HG02885 (cell line): ENCODE data around the gene CREB3L4.
"Not testable (repeated sequence)": the region's sequence is repeated elsewhere in the genome, so short reads cannot be mapped to it uniquely, and the experiment has no call there.

Experiments
- ATAC-seq: cut with Tn5 transposase; IDR thresholded peaks from one replicate; pipeline ENCODE4 v1.9.1; 2021; ENCODE audit warnings: mild to moderate bottlenecking; ENCODE audit not compliant: unreplicated experiment, poor library complexity

CREB3L4 gene

DNA sequence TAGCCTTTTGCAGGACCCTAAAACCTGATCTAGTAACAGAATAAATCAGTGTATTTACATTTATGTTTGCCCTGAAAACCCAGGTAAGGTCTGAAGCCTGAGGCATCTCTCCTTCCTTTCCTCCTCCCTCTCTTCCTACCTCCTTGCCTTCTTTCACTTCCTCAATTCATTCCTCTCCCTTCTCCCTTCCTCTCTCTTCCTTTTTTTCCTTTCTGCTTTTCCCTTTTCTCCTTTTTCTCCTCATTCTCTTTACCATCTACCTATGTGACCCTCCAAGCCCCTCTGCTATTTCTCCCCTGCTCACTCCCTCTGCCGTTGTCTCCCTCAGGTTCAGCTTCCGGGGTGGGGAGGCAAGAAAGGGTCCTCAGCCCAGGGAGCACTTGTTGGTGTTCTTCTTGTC is 14.0 kb downstream of the CREB3L4 start:
- not testable (repeated sequence) for ATAC-seq

DNA sequence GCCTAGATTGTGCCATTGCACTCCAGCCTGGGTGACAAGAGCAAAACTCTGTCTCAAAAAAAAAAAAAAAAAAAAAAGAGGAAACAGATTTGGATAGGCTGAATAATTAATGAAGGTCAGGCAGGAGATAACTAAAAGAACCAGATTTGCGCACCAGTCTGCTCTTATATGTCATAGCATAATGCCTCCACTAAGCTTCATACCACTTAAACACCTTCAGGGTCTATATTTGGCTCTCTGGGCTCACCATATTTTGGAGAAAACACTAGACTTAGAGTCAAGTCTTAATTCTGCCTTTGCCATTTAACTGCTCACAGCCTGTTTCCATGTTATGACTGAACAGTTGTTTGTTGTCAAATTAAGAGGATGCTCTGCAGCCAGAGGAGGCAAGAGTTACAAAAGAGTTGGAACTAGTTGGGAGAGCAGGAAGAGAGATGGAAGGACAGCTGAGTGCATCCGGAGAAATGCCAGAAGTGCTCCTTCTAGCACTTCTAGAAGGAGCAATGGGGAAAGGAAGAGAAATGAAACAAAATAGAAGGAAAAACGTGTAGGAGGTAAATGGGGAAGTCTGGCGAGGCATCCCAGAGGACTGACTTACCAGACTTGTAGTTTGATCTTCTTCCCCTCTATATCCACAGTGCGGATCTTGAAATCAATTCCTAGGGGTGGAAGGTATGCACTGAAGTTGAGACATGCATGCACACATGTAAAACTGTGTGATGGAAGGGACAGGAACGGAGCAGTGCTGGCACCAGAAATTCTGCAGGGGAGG is 16.6 kb downstream of the CREB3L4 start:
- ATAC-seq = no peak

DNA sequence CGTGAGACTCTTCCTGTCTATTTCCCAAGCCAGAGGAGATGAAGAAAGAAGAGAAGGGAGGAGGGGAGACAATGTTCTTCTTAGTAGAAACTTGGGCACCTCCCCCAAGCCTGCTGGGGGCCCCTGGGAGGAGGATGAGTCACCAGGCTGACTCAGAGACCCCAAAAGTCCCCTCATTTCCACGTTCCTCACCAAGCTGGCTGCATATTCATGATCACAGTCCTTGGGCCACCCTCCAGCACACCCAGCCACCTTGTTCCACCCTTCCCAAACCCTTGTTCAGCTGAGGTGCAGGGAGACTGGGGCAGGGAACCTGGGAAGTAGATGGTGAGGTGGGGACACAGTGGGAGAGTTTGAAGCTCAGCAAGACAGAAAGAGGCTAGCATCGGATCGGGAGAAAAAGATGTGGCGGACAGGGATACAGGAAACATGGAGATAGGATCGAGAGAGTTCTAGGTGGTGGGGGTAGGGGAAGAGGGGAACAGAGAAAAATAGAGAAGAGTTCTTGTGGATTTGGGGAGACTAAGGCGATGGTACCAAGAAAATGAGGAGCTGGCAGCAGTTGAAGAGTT is 17.7 kb downstream of the CREB3L4 start:
- ATAC-seq = no peak

DNA sequence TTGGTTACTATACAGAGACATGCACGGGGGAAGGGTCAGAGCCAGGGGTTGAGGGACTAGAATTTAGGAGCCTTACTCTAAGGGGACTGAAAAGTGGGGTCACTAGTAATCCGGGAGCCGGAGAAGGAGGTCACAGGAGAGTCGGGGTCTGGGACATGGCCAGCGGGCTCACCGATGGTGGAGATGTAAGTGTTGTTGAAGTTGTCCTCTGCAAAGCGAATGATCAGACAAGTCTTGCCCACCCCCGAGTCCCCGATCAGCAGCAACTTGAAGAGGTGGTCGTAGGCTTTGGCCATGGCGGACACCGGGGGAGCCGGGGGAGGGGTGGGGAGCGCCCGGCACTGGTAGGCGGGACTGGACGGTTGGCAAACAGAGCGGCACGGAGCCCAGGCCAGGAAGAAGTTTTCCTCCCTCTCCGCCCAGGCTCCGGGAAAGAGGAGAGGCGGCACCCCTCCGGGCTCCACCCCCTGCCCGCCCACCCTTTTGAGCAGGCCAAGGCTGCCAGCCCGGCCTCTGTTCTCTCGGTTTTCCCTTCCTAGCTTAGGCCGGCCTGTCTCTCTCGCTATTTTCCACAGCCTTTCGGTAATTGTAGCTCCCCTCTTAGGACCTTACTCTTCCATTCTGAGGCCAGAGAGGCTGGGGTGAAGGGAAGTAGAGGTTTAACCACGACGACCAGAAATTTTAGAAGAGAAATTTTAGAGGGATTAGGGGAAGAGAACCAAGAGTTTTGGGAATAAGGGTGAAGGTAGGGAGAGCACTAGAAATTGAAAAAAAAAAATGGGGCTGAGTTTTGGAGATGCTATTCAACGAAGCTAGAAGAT is 18.4 kb downstream of the CREB3L4 start, which contains the start of gene RAB13:
Gene RAB13 (minus strand): TSS at position 399 of the 821 bp plus-strand sequence. CDS start 103 bp downstream, at position 296.
- no peak for ATAC-seq

DNA sequence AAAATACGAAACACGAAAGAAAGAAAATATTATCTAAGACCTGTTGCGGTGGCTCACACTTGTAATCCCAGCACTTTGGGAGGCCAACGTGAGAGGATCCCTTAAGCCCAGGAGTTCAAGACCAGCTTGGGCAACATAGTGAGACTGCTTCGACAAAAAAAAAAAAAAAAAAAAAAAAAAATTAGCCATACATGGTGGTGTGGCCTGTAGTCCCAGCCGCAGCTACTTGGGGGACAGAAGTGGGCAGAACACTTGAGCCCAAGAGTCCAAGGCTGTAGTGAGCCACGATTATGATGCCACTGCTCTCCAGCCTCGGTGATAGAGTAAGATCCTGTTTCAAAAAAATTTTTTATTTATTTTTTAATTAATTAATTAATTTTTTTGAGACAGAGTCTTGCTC is 19.9 kb downstream of the CREB3L4 start:
- ATAC-seq = no peak

DNA sequence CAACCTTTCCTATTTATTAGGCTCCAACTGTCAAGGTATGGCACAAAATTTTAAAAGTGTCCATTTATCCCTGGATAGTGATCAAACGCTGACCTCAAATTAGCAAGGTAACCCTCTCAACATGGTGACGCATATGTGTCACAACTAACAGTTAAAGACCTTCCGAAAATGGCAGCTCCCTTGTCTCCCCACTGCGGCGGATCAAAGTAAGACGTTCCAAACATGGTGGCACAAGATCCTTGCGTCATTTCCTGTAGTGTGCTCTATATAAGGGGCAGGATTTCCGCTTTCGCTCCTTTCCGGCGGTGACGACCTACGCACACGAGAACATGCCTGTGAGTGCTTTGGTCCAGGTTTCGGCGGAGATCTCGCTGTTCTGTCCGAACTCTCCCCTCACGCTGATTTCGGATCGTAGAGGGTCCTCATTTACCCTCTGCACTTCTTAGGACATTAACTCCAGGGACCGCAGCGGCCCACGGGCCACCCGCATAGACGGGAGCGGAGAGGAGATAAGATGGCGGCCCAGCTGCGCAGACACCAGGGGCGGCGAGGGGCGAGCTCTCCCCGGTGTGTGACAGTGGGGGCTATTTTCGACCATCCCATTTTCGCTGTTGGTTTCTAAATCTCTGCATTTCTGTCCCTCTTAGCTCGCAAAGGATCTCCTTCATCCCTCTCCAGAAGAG is 22.9 kb downstream of the CREB3L4 start, which contains the start of gene RPS27:
Gene RPS27 (plus strand): TSS at position 295 of the 683 bp plus-strand sequence. CDS start 35 bp downstream, at position 330.
- peak; percentile 80 for ATAC-seq

DNA sequence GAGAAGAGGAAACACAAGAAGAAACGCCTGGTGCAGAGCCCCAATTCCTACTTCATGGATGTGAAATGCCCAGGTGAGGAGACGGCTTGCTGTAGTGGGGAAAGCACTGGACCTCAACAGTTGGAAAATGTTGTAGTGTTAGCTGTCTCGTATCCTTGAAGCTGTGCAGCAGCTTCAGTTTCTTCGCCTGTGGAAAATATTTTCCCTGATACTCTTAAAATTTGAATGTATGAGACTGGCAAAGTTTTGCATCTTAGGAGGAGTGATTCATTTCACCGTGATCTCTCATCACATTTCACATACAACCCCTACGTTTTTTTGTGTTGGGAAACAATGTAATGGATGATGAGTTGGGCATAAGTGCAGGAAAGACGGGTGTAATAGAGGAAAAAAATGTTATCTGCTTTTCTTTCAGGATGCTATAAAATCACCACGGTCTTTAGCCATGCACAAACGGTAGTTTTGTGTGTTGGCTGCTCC is 23.5 kb downstream of the CREB3L4 start:
- ATAC-seq = no peak

DNA sequence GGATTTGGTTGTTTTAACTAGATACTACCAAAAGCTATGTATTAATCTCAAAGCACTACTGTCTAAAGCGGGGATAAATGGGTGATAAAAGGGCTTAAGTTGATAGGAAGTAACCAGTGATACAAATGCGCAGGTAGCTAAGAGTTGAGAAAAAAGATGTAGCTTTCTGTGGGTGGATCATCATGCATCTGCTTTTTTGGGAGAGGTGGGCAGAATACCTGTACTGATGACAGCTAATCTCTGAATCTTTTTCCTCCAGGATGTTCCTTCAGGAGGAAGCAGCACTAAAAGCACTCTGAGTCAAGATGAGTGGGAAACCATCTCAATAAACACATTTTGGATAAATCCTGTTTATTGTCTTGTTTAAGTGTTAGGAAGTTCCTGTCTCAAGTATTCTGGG is 24.1 kb downstream of the CREB3L4 start:
- no peak for ATAC-seq

DNA sequence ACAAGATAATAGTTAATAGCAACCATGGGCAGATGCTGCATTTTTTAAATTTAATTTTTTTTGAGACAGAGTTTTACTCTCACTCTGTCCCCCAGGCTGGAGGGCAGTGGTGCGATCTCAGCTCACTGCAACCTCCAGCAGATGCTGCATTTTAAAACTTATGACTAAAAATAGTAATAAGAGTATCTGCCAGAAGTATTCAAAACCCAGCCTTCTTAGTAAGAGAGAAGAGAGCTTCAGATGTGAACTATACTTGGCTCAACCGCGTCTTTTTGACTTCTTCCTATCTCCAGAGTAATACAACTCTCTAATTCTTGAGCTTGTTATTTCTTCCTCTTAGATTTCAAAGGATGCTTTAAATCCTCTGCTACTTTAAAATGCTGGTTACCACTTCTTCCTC is 27.5 kb downstream of the CREB3L4 start:
- ATAC-seq = no peak

DNA sequence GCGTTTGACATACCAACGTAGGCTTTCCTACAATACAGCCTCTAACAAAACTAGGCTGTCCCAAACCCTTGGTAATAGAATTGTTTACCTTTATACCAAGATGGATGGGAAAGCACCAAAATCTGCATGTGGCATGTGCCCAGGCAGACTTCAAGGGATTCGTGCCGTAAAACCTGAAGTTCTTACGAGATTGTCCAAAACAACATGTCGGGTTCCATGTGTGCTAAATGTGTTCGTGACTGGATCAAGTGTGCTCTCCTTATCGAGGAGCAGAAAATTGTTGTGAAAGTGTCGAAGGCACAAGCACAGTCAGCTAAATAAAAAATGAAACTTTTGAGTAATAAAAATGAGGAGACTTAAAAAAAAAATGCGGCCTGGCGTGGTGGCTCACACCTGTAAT is 27.9 kb downstream of the CREB3L4 start:
- no peak for ATAC-seq

DNA sequence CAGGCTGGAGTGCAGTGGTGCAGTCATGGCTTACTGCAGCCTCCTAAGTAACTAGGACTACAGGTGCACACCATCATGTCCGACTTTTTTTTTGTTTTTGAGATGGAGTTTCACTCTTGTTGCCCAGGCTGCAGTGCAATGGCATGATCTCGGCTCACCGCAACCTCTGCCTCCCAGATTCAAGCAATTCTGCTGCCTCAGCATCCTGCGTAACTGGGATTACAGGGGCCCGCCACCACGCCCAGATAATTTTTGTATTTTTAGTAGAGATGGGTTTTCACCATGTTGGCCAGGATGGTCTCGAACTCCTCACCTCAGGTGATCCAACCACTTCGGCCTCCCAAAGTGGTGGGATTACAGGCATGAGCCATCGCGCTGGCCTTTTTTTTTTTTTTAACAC is 29.2 kb downstream of the CREB3L4 start:
- not testable (repeated sequence) for ATAC-seq

DNA sequence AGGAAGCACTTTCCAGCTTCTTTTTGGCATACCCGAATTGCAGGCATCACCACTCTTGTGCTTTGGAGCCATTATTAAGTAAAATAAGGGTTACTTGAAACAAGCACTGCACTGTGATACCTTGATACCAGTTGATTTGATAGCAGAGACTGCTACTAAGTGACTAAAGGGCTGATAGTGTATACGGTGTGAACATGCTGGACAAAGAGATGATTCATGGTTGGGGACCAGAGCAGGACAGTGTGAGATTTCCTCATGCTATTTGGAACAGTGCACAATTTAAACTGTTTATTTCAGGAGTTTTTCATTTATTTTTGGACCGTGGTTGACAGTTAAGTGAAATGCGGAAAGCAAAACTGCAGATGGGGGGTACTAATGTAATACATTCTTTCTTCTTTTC is 32.7 kb downstream of the CREB3L4 start:
- ATAC-seq = no peak

DNA sequence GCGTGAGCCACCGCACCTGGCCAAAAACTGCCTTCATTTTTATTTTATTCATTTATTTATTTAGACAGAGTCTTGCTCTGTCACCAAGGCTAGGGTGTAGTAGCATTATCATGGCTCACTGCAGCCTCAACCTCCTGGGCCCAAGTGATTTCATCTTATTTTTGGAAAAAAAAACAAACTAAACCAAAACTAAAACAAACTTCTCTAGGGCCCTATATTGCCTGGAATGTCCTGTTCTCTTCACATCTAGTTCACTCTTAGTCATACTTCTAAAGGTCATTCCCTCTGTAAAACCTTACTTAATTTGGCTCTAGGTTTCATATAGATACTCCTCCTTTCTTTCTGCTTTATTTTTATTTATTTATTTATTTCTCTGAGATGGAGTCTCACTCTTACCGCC is 38.4 kb downstream of the CREB3L4 start:
- no peak for ATAC-seq

DNA sequence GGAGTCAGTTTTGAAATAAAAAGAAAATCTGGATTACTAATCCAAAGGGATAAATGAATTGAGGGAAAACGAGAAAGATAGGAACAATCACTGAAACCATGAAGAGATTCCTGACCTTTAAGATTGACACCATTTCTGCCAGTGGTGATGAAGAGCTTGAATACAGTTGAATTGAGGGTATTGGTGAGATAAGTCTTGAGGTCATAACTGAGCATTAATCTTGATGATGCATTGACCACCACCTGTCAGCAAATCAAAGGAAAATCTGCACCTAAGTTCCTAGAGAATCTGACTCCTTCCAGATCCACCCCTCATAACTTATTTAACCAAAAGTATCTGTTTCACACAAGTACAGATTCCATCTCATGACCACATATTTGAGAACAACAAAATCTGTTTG is 44.4 kb downstream of the CREB3L4 start:
- ATAC-seq = no peak

DNA sequence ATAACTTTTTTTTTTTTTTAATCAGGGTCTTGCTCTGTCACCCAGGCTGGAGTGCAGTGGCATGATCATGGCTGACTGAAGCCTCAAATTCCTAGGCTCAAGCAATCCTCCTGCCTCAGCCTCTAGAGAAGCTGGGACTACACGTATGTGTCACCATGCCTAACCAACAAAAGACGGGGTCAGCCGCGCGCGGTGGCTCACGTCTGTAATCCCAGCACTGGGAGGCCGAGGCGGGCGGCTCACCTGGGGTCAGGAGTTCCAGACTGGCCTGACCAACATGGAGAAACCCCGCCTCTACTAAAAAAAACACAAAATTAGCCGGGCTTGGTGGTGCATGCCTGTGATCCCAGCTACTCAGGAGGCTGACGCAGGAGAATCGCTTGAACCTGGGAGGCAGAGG is 44.8 kb downstream of the CREB3L4 start:
- ATAC-seq = not testable (repeated sequence)

DNA sequence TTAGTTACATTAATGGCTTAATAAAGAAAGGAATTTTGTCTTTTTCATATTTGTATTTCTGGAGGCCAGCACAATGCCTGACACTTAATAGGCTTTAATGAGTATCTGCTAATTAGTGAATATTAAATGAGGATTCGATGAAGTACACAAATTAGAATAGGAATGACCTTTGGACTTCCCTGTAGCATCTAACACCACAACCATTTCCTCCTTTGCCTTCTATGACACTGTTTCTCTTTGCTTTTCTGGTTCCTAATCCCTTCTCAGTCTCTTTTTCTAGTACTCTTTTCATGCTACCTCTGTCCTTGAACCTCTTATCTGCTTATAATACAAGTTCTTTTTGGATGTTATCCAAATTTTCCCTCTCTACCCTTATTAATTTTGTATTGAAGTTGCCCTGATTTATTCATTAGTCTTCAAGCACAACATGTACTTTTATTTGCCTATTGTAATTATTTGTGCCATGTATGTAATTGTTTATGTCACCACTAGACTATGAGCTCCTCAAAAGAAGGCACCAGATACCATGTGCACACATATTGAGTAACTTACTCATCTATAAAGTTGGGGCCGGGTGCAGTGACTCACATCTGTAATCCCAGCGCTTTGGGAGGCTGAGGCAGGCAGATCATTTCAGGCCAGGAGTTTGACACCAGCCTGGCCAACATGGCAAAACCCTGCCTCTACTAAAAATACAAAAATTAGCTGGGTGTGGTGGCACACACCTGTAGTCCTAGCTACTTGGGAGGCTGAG is 46.6 kb downstream of the CREB3L4 start:
- no peak for ATAC-seq

DNA sequence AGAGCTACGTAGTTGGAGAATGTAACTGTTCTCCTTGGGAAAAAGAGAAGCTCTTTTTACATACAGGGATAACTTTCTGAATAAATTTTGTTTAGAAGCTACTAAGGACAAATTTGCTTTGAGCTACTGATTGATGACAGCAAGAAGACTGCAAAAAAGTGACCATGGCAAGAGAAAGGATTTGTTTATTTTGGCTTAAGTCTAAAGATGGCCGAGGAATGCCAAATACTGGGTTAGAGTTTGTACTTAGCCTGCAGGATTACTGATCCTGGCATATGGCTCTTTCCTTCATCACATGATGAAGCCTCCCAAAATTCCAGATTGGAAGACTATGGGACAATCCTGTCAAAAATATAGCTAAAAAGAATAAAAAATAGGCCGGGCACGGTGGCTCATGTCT is 51.6 kb downstream of the CREB3L4 start:
- no peak for ATAC-seq

DNA sequence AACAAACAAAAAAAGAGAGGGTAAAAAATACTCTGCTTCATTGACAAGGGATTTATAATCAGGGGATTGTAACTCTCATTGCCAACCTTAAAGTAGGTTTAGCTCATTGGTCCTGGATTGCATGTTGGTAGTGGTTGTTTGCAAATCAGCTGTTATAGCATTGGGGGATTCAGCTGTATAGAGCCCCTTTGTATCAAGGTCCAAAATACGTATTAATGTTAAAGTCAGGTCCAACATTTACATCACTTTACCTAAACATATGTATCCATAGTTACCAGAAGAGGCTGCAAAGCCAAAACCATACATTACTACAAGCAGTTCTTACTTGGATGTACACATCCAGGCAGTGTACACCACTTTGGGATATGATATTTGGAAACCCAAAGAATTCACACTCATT is 52.2 kb downstream of the CREB3L4 start:
- no peak for ATAC-seq
